Measurements from ENCODE around the gene KCNIP1.

DNA sequence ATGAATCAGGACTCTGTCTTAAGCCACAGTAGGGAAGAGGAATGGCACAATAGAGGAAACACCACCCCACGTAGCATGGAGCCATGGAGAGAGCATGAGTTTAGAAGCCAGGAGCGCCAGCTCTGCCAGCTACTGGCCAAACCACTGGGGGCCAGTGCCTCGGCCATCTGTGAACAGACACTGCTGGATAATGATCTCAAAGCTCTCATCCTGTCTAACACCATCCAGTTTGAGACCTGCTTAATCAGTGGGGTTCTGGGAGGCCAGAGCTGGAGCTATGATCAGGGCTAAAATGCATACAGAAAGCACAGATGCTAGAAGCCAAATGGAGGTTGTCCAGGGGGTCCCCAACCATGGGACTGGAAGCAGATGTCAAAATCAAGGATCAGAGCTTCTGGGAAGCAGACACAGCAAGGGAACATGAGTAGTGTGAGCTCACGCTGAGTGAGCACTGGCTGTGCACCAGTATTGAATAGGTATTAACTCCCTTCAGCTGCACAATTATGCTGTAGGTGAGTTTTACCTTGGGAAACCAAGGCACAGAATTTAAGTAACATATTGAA, 92.7 kb downstream of the KCNIP1 start:
- TF ChIP-seq POLR2A (IDR thresholded peaks at IDR 0.05; ENCODE audit: low read length) (no peak), GATA1 (IDR thresholded peaks at IDR 0.05; ENCODE audit: low read depth, low read length) (no peak)

All from erythroblast (primary cell).